ENCODE data around the gene FBXW7.

Gene FBXW7

DNA sequence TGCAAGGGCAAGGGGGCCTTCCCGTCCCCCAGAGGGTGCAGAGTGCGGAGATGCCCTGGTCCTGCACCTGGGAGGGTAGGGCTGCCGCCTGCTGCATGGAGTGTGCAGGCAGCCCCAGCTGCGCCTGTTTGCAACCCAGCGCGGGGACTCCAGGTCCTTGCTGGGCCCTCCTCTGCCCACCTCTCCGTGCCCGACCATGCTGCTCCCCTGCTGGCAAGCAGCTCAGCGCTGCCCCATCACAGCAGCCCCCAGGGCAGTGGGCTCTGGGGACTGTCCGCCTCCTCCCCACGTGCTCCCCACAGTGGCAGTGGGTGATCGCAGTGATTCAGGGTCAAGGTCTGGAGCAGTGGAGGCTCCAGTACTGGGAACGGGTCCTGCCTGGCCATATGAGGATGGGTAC, 5.0 kb upstream of the FBXW7 start:
- DNase-seq, result no peak

GRCh38 chr4:152540293-152540674, 4.4 kb upstream of the FBXW7 start:
- DNase-seq, result no peak

DNA sequence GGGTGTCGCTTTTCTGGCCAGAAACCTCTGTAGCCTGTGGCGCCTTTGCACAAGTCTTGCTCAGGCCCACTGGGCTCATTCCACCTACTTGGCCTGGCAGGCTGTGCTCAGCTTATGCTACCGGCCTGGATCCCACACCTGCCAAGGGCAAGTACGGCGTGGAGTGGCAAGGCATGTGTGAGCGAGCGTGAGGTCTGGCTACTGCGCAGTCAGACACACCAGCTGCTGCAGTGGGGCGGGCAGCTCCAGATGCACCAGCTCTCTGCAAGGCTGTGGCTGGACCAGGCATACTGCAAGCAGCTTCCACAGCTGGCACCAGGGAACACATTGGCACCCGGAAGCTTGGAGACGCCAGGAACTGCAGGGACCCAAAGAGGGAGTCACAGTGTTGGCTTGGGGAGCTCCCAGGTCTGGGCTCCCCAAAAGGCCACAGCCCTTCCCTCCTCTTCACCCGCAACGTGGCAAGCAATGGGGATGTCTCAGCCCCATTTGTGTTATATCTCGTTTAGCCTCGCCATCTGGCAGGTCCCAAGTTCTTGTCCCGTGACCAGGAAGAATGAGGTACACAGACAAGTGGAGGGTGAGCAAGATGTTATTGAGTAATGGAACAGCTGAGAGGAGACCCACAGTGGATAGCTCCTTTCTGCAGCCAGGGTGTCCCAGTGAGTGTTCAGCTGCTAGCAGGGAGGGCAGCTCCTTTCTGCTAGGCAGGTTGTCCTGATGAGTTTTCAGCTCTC, 3.8 kb upstream of the FBXW7 start:
- no peak for DNase-seq

DNA sequence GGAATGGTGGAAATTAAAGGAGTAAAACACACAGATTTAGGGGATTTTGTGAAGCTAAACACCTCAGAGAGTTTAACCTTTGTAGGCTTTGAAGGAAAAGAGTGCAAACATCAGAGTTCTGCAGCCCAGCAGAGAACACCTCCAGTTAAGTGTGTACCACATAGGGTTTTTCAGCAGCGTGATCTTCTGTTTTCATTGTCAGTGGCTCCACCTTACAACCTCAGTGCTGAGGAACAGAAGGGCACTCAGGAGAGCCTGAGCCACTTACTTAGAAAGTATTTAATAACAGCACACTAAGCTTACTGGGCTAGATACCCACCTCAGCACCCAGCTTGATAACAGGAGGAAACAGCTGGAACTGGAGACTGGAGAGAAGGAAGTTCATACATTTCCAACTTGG, 2.0 kb upstream of the FBXW7 start:
- DNase-seq, result no peak

- peak; percentile 56 for DNase-seq
Observed at GRCh38 chr4:152536545-152537182, 772 bp upstream of the FBXW7 start.

- DNase-seq, result no peak
Observed at GRCh38 chr4:152535360-152535902, 461 bp downstream of the FBXW7 start.

GRCh38 chr4:152534541-152535359, 1.1 kb downstream of the FBXW7 start:
- DNase-seq, result peak; percentile 35

DNA sequence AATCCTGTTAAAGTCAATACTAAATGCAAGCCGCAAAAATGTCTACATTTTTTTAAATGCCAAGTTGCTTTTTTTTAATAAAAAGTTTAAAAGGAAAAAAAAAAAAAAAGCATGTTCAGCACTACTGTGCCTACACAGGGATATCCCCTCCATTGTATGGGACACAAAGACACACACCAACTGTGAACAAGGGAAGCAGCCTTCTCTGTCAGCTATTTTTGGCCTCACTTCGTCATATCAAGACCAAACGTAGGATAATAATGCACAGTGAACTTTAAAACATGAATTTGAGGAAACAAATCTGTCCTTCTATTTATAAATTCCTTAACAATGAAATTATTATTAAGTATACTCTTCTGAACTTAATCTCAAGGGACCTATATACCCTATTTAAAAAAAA, 4.4 kb downstream of the FBXW7 start:
- DNase-seq, result no peak

GRCh38 chr4:152530600-152530999, 5.3 kb downstream of the FBXW7 start:
- no peak for DNase-seq

- DNase-seq, result no peak
Observed at GRCh38 chr4:152529880-152530279, 6.0 kb downstream of the FBXW7 start.

GRCh38 chr4:152528060-152528459, 7.8 kb downstream of the FBXW7 start:
- no peak for DNase-seq

- no peak for DNase-seq
Observed at GRCh38 chr4:152525878-152526277, 10.0 kb downstream of the FBXW7 start.

DNA sequence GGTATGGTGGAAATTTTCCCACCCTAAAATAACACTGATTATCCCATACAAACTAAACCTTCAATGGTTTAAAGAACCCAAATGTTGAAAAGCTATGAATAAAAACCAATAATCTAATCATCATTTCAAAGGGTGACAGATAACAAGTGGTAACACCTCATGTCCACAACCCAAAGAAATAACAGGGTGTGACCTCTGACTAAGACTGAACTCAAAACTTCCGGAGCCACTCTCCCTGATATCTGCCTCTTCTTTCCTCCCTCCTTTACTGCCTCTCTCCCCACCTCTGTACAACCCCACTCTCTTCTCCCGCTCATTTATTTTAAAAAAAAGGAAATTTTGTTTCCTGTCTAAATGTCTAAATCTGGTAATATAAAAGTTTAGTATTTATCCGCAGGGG, 11.5 kb downstream of the FBXW7 start:
- DNase-seq, result no peak

DNA sequence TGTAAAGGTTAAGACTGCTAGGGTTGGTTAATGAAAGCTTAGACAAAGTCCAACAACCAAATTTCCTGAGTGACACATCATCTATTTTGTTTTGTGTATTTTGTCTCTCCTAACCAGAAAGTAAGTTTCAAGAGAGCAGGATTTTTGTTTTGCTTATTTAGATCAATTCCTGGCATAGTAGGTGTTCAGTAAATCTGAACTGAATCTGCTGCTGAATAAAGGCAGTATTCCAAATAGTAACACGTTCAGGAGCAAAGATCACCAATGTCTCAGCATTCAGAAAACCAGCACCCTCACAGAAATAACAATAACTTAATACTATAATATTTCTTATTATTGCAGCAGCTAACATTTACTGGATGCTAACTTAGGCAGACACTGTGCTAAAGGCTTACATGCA, 12.2 kb downstream of the FBXW7 start:
- DNase-seq, result no peak

DNA sequence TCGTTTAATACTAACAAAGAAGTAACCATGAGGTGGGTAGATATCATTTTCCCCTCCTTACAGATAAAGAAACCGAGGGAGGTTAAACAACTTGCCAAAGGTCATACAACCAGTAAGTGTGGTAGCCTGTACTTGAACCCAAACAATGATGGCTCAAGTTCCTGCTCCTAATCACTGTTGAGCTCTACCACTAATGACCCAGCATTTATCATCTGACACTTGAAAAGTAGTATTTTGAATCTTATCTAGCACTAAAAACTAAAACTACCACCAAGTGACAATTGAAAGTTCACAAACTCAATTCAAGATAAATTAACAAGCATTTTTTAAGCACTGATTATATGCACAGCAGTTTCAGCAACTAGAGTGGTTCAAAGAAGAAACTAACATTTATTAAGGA, 13.1 kb downstream of the FBXW7 start:
- no peak for DNase-seq

GRCh38 chr4:152522245-152522644, 13.6 kb downstream of the FBXW7 start:
- DNase-seq, result no peak

- no peak for DNase-seq
Observed at GRCh38 chr4:152516156-152516555, 19.7 kb downstream of the FBXW7 start.

- DNase-seq, result no peak
Observed at GRCh38 chr4:152515678-152516077, 20.2 kb downstream of the FBXW7 start.

DNA sequence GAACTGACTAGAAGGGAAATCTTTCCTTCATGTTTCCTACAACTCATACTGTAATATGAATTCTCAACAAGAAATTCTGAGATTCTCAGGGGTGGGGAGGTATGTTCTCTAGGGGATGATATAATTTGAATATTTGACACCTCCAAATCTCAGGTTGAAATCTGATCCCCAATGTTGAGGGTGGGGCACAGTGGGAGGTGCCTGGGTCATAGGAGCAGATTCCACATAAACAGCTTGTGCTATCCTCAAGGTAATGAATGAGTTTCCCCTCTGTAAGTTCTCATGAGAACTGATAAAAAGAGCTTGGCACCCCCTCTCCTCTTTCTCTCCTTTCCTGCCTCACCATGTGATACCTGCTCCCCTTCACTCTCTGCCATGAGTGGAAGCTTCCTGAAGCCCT, 21.5 kb downstream of the FBXW7 start:
- no peak for DNase-seq

DNA sequence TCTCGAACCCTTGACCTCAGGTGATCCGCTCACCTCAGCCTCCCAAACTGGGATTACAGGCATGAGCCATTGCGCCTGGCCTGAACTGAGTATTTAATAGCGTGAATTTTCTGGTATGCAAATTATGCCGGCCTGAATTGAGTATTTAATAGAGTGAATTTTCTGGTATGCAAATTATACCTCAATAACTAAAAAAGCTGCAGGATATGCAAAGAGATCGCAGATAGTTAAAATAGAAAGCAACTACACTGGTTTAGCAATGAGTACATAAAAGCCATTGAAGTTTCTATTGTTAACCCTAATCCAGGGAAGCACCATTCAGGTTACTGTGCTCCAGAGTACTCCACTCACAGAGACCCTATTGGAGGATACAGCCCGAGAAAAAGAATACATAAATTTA, 22.8 kb downstream of the FBXW7 start:
- no peak for DNase-seq

DNA sequence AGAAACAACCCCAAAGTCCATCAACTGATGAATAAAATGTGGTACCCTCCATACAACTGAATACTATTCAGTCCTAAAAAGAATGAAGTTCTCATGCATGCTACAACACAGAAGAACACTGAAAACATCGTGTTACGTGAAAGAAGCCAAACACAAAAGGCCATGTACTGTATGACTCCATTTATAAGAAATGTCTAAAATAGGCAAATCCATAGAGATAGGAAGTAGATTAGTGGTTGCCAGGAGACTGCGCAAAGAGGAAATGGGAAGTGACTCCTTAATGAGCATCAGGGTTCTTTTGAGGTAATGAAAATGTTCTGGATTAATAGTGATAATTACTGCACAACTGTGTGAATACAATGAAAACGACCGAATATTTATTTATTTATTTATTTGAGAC, 23.4 kb downstream of the FBXW7 start:
- no peak for DNase-seq

- no peak for DNase-seq
Observed at GRCh38 chr4:152510349-152511147, 25.3 kb downstream of the FBXW7 start.

All from activated T-cell treated with anti-CD3 and anti-CD28 coated beads for 4 hours (primary cell).